HG03342 (cell line): ENCODE data around the gene FAF1.
A peak's percentile ranks its signal among the peaks of the same experiment; 100 is the strongest.
"Not testable (repeated sequence)": the region's sequence is repeated elsewhere in the genome, so short reads cannot be mapped to it uniquely, and the experiment has no call there.

Source experiments
- ATAC-seq: cut with Tn5 transposase; IDR thresholded peaks from one replicate; pipeline ENCODE4 v1.9.1; 2021; ENCODE audit warnings: mild to moderate bottlenecking, moderate library complexity; ENCODE audit not compliant: unreplicated experiment

The FAF1 gene

DNA sequence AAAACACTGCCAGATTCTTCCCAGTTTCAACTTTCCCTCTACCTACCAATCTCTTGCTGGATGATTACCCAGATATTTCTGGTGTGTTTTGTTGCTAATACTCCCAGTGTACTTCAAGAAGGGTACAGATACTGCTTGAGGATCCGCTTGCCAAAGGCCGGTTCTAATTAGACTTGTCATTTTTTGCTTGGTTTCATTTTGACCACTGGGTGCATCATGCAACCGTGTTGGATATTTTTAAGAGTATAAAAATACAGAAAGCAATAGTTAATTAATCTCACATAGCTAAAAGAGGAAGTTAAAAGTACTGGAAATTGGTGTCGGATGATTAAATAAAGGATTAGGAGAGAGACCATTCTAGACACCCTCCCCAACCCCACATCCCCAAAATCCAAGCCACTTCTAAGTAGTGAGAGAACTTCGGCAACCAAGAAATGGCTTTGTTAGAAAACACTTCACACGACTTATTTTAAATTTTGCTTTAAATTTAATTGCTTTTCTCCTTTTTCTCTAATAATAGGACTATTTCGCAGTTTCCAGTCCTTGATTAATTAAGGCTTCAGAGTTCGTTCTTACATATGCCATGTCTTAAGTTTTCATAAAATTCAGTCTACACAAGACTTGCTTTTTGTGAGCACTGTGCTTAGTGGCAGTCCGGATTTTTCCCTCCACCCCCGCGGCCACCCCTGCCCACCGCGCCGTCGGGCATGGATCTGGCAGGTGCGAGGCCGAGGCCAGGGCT lies 7.5 kb upstream of the FAF1 start:
- no peak for ATAC-seq

DNA sequence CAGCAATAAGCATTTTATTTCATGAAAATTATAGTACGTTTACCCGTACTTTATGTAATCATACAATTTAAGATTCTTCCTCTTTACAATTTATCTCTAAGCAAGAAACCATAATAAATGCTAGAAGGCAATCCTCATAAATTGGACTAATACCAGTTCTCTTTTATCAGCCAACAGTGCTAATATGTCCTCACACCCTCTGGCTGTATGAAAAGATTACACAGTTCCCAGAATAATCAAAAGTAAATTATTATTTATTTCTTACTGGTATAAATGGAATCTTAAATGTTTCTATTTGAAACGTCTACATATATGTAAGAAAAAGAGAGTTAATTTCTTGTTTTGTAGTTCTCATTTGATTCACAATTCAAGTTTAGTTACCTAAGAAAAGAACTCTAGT lies 6.9 kb upstream of the FAF1 start:
- ATAC-seq: no peak

DNA sequence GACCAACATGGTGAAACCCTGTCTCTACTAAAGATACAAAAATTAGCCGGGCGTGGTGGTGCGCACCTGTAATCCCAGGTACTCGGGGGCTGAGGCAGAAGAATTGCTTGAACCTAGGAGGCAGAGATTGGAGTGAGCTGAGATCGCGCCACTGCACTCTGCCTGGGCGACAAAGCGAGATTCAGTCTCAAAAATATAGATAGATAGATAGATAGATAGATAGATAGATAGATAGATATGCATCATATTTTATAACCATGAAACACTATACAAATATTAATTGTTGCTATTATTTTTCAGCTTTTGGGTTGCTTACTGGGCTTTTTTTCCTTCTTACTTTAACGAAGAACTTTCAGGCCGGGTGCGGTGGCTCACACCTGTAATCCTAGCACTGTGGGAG lies 4.8 kb upstream of the FAF1 start:
- no peak for ATAC-seq

DNA sequence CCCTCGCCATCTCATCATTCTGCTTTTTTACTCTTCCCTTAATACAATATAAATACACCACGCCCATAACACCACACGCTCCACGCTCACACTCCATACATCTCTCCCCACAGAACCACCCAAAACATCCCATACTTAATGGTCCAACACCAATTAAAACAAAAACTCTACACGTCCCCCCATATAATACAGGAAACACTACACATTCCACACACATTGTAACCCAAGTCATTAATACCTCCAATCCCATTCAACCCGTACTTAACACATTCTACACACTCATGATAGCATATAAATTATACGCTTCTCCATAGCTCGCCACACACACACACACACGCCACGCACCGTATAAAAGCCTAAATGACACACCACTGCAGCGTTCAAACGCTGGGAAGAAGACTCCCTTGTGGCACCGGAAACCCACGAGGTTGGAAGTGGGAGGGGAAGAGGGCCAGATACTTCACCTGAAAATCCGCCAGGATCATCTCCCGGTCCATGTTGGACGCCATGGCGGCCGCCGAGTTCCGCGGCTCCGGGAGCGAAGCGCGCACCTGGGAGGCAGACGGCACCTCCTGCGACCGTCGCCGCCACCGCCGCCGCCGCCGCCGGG lies 659 bp downstream of the FAF1 start:
- no peak for ATAC-seq

DNA sequence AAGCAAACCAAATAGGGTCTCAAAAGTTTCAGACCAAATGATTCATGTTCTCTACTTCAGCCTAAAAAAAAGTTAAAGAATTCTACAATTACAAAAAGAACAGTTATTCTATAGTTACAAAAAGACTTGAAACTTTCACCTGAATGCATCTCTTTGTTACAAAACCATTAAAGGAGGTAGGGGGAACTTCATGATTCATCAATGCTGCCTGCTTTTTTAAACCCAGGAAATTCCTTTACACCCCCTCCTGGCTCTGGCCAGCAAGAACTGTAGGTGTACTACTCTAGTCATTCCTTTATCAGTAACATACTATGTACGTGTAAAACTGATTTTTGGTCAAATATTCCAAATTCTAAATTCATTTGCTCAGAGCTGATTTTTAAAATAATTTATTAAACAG lies 5.0 kb downstream of the FAF1 start:
- ATAC-seq: no peak

DNA sequence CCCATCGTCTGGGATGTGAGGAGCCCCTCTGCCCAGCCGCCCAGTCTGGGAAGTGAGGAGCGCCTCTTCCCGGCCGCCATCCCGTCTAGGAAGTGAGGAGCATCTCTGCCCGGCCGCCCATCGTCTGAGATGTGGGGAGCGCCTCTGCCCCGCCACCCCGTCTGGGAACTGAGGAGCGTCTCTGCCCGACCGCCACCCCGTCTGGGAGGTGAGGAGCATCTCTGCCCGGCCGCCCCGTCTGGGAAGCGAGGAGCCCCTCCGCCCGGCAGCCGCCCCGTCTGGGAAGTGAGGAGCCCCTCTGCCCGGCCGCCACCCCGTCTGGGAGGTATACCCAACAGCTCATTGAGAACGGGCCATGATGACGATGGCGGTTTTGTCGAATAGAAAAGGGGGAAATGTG lies 7.5 kb downstream of the FAF1 start:
- not testable (repeated sequence) for ATAC-seq

DNA sequence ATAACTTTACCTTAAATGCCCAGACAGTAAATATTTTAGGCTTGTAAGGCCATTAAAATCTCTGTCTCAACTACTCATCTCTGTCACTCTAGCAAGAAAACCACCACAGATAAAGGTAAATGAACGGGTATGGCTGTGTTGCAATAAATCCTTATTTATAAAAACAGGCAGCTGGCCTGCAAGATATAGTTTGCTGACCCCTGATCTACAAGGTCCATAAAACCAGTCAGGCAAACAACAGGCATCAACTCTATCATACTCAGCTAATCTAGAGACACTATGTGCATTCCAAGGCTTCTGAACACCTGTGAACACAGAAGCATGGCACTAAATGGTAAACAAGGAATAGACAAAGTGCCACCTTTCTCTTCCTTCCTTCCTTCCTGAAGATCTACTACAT lies 9.7 kb downstream of the FAF1 start:
- ATAC-seq: no peak

DNA sequence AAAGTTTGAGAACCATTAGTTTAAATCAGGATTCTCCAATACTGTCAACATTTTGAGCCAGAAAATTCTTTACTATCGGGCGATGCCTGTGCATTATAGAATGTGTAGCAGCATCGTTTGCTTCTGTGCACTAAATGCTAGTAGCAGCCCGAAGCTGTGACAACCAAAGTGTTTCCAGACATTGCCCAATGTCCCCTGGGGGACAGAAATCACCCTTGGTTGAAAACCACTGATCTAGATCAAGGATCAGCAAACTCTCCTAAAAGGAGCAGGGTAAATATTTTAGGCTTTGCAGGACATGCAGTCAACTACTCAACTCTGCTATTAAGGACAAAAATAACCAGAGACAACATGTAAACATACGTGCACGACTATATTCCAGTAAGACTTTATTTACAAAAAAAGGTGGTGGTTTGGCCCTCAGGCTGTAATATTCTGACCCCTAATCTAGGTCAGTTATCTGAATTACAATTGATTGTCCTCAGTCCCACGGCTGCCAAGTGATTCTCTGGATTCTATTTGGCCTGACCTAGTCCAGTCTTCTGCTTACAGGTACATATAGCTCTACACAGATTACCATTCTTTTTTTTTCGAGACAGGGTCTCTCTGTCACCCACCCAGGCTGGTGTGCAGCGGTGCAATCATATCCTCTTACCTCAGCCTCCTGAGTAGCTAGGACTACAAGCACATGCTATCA lies 10.6 kb downstream of the FAF1 start:
- no peak for ATAC-seq

DNA sequence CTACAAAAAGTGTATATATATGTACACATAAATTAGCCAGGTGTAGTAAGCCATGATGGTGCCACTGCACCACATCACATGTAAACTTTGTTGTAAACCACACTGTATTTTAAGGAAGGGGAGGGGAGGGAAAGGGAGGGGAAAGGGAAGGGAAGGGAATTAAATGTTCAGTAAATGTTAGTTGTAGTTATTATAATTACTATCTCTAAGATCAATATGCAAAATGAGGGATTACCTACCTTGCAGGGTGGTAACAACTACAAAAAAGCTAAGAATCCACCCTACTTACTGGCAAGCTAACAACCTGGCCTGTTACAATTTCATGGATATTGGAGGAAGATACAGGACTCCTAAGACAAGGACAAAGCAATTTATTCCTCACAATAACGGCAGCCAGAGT lies 17.7 kb downstream of the FAF1 start:
- ATAC-seq: no peak

DNA sequence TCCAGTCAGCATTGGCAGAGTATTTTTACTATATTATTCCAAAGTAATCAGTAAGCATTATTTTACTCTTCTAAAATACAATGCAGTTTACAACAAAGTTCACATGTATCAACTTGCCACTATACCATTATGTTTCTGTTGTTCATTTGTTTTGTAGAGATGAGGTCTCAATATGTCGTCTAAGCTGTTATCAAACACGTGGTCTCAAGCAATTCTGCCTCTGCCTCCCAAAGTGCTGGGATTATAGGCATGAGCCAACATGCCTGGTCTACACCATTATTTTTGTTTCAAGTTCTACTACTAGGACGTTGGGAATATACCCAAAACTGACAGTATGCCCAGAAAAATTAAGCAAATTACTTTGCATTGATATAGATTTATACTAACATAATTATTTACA lies 19.8 kb downstream of the FAF1 start:
- ATAC-seq: no peak

DNA sequence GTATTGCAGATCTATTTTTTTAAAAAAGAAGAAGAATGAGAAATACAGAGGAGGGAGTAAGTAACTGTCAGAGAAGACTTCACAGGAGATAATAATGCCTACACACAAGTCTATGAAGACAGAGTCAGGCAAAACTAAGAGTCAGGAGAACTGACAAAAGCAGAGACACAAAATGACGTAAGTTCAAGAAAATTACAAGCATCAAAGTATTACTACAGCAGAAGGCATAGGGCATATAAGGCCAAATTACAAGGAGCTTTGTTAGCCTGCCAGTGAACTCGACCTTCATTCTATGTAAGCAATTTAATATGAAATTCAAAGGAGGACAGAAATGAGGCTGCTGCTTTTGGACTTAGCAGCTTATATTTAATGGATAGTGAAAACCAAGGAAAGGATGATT lies 23.7 kb downstream of the FAF1 start:
- no peak for ATAC-seq

DNA sequence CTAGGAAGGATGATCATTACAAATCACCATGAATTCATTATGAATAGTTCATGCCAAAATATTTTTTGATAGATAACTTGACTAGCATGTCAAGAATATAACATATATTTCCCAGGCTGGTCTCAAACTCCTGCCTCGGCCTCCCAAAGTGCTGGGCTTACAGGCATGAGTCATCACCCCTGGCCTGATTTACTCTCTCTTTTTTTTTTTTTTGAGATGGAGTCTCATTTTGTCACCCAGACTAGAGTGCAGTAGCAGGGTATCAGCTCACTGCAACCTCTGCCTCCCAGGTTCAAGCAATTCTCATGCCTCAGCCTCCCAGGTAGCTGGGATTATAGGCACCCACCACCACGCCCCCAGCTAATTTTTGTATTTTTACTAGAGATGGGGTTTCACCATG lies 24.8 kb downstream of the FAF1 start:
- ATAC-seq: not testable (repeated sequence)

DNA sequence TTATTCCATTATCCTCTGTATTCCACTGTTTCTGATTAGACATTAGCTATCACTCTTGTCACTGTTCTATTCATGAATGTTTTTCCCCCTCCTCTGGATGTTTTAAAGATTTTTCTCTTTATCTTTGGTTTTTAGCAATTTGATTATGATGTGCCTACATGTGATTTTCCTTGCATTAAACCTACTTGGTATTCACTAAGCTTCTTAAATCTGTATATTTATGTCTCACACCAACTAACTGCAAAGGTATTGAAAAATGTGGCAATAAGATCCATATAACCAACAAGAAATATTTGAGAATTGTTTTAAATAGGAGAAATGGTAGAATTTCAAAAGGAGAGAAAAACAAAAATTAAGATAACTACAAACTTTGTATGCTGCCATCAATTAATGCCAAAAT lies 25.2 kb downstream of the FAF1 start:
- no peak for ATAC-seq

DNA sequence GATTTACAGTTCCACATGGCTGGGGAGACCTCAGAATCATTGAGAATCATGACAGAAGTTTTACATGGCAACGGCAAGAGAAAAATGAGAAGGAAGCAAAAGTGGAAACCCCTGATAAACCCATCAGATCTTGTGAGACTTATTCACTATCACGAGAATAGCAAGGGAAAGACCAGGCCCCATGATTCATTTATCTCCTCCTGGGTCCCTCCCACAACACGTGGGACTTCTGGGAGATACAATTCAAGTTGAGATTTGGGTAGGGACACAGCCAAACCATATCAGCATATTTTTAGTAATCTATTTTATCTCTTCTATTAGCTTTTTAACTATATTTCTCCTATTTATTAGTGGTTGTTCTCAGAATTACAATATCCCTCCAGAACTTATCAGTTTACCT lies 26.3 kb downstream of the FAF1 start:
- not testable (repeated sequence) for ATAC-seq

DNA sequence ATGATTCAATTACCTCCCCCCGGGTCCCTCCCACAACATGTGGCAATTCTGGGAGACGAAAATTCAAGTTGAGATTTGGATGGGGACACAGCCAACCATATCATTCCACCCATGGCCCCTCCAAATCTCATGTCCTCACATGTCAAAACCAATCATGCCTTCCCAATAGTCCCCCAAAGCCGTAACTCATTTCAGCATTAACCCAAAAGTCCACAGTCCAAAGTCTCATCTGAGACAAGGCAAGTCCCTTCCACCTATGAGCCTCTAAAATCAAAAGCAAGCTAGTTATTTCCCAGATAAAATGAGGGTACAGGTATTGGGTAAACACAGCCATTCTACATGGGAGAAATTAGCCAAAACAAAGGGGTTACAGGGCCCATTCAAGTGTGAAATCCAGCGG lies 28.0 kb downstream of the FAF1 start:
- not testable (repeated sequence) for ATAC-seq

DNA sequence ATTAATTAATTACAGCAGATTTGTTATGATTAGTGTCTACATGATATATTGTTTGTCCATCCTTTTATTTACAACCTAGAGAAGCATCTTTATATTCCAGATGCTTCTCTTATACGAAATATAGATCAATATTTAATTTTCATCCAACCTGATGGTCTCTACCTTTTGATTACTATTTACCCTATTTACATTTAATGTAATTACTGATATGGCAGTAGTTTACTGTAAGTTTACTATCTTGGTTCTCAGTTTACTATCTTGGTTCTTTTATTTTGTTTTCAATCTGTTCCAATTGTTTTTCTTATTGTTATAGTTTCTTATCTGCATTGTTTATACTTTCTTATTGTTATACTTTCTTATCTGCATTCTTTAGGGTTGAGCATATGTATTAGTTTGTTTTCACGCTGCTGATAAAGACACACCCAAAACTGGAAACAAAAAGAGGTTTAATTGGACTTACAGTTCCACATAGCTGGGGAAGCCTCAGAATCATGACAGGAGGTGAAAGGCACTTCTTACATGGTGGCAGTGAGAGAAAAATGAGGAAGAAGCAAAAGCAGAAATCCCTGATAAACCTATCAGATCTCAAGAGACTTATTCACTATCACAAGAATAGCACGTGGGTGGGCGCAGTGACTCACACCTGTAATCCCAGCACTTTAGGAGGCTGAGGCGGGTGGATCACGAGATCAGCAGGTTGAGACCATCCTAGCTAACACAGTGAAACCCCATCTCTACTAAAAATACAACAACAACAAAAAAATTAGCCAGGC lies 28.9 kb downstream of the FAF1 start:
- no peak for ATAC-seq

DNA sequence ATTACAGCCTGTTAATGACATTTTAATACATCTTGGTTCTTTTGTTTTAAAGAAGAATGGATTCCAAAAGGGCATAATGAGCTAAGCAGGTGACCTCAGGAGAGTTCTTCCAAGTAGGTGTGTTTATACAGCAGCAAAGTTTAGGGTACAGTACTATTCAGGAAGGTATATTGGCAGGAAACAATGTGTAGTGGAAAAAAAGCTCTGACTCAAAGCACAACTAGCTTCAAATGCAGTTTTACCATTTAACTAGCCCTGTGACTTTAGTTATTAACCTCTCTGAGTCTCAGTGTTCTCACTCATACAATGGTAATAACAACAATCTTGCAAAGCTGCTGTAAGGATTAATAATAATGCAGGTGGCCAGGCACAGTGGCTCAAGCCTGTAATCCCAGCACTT lies 29.9 kb downstream of the FAF1 start:
- ATAC-seq: peak; percentile 81

DNA sequence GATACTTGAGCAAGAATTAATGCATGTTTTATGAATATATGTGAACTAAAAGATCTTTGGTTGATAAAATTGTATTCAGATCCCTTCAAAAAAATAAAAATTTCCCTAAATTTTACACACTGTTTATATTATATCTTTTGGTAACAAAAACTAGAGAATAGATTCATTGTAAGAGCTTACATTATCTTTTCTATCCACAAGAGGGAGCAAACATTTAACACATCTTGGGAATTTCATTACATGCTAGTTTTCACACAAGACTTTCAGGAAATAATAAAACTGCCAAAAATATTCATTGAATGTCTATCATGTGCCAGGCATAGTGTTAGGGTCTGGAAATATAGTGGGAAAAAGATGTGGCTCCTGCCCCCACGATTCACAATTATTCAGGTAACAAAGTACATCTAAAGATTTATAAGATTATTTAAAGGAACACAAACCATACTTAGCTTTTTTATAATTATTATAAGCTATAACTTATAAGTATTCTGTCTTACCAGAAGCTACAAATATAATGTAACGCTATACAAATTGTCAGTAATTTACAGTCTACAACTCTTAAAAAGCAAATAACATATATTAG lies 30.6 kb downstream of the FAF1 start:
- ATAC-seq: no peak

DNA sequence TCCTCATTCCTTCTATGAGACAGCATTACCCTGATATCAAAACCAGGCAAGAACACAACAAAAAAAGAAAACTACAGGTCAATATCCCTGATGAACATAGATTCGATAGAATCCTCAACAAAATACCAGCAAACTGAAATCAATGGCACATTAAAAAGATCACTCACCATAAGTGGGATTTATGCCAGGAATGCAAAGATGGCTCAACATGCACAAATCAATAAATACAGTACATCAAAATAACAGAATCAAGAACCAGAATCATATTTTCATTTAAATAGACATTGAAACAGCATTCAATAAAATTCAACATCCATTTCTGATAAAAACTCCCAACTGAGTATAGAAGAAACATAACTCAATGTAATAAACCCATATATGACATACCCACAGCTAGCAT lies 36.5 kb downstream of the FAF1 start:
- ATAC-seq: no peak

DNA sequence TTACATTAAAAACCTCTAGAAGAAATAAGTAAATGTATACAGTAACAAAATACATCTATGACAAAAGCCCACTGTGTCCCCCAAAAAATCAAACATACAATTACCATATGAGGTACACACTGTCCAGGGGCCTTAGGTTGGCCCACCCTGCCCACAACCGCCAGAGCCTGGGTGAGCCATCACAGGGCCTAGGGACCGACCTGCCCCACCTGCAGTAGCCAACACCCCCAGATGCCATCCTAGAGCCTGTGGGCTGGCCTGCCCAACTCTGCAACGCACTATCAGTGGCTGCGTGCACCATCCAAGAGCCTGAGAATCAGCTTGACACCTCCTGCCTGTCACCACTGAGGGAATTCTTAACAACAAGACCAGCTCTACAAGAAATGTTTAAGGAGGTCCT lies 39.0 kb downstream of the FAF1 start:
- no peak for ATAC-seq

DNA sequence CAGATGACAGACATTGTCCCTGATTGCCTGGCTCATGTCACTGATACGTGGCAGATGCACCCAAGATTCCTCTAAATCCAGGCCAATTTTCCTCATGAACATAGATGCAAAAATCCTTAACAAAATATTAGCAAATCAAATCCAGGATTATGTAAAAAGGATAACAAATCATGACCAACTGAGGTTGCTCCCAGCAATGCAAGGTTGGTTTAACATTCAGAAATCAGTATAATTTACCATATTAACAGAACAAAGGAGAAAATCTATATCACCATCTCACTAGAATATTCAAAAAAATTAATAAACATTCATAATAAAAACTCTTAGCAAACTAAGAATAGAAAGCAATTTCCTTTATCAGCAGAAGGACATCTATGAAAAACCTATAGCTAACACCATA lies 39.7 kb downstream of the FAF1 start:
- ATAC-seq: no peak
